GM18868 (cell line): Measurements from ENCODE around the gene ATRNL1.
A peak's percentile ranks its signal among the peaks of the same experiment; 100 is the strongest.

Source experiments
- ATAC-seq: cut with Tn5 transposase; IDR thresholded peaks from one replicate; pipeline ENCODE4 v1.9.1; 2021; ENCODE audit warnings: mild to moderate bottlenecking, moderate library complexity; ENCODE audit not compliant: unreplicated experiment

The ATRNL1 gene

DNA sequence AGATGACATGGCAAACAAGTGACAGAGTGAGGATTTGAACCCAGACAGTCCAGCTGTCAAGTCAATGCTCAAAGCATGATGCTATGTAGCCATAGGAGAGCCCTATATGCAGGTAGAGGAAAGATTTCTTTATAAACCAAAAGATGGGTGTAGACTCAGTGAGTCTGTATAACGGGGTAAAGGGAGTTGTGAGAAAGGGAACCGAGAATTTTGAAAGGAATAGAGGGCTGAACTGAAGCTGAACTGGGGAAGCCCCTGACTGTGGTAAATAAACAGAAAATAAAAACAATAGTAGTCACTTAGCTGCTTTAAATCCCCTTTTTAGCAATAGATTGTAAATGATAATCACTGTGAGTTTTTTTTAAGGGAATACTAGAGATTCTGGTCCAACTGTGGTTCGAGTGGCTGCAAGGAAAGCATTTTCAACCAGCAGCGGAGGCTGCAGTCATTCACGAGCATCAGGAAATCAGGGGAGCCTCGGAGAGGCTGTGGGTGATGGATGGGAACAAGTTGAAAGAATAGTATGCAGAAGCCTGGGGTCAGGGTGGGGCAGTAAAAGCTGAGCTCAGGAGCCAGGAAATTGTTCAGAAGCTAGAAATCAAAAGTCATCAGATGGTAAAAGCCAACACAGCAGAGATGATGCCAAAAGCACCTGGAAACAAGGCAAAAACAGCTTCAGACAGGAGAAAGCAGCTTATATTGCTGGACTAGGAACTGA lies 786.4 kb downstream of the ATRNL1 start:
- peak; percentile 89 for ATAC-seq

DNA sequence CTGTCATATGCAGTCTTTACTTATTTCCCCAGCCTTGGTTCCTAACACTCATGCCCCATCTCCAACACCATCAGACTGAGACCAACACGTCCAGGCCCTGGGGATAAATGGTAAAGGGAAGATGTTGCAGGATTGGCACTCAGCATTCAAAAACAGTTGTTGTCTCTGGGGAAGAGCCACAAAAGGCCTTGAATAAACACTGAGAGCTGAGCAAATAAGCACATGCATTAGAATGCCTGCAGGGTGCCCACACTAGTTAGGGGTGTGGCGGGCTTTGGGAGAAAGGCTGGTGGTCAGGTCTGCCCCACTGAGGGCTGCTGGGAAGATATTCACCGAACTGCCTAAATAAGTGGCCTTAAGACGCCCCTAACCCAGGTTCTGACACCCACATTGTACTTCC lies 788.9 kb downstream of the ATRNL1 start:
- ATAC-seq = no peak

DNA sequence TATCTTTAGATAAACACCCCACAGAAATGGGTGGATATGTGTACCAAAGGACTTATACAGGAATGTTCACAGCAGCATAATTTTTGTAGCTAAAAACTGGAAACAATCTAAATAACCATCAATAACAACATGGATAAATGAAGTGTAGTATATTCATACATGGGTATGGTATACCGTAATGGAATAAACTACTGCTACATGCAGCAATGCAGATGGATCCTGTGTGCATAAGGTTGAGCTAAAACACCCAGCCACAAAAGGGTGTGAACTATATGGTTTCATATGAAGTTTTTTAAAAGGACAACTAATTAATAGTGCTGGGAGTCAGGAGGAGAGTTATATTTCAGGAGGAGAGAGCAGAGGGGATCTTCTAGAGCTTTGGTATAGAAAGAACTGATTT lies 790.2 kb downstream of the ATRNL1 start:
- no peak for ATAC-seq

DNA sequence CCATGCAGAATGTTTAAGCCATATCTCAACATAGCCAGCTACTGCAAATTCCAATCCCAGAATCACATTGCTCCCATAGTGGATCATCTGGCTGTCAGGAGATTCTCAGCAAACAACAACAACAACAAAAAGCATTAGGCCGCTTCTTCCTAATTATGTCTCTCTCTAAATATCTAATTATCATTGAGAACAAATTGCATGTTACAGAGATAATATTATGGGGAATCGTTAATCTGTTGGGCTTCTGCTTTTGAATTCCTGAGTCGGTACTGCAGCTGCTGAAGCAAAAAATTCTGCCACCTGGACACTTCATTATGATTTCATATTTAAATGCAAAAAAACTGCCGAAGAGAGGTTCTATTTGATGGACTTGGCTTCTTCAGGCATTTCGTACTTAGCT lies 791.2 kb downstream of the ATRNL1 start:
- no peak for ATAC-seq

DNA sequence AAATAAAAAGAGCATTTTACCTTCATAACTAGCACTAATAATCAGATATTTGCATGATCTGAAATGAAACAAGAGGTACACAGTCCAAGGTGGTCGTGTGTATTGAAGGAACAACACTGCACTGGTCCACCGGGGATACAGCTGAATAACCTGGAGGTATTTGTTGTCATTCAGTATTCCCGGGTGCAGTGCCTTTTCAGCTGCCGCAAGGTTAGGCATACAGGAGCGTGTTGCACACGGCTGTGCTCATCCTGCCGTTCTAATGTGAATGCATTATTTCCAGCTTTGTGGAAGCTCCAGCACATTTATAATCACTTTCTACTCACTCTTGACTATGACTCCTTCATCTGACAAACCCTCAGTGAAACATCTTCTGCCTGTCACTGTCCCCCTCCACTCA lies 802.0 kb downstream of the ATRNL1 start:
- no peak for ATAC-seq

DNA sequence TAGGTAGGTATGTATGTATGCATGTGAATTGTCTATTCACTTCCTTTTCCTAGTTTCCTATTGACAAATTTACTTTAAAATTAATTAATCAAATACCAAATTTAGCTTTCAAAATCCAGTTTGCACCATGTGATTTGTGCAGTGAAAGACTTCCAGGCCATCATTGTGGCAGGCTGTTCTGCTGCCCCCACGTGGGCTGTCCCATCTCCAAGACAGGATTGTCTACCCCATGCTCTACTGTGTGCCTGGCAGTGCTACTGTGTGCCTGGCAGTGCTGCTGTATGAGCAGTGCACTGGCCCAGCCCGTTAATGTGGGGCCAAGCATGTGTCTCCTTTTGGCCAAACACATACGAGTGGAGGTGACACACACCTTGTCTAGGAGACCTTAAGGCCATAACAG lies 805.1 kb downstream of the ATRNL1 start:
- ATAC-seq = no peak

DNA sequence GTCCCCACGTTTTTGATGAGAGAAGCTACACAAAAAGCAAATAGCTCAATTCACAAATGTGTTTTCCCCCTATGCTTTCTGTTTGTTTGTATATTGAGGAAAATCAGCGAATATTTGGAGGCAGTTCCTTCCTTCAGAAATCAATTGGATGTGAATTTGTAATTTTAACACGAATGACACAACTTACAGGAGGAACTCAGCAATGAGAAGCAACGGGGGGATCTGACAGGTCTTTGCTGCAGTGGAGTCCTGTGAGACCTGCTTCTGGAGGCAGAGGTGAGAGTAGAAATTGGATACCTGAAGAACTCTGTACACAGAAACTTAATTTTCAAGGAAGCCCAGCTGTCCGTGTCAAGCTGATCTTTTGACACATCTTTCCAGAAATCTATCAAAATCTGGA lies 809.4 kb downstream of the ATRNL1 start:
- no peak for ATAC-seq

DNA sequence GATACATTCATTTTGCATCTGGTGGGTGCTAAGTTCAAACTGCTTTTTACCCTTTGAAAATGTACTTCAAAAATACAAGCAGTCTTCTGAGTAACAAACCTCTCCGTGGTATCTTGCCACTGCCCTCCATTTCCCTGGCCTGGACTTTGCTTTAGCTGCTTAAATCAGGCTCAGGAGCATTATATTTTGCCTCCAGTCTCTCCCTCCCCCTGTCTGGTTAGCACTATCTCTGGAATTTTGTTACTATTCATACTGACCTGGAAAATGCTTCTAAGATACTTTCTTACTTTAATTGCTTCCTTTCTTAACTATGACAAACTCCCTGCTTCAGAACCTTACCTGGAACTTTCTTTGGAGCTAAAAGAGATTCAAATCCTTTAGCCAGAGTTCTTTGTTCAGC lies 810.0 kb downstream of the ATRNL1 start:
- ATAC-seq = no peak

DNA sequence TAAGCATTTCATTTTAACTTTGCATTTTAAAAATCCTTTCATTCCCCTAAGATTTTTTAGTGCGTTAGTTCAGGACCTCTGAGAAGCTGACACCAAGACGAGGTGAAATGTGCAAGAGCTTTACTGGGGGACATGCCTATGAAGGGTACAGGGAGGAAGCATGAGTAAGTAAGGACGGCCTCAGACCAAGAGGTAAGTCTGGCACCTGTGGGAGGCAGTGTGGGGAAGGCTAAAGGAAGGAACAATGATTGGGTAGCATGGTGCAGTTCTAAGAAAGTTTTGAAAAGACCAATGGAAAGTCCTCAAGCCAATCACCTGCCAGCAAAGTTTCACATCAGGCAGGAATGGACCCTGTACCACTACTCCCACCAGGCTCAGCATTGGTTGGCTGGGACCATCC lies 810.7 kb downstream of the ATRNL1 start:
- ATAC-seq = no peak

DNA sequence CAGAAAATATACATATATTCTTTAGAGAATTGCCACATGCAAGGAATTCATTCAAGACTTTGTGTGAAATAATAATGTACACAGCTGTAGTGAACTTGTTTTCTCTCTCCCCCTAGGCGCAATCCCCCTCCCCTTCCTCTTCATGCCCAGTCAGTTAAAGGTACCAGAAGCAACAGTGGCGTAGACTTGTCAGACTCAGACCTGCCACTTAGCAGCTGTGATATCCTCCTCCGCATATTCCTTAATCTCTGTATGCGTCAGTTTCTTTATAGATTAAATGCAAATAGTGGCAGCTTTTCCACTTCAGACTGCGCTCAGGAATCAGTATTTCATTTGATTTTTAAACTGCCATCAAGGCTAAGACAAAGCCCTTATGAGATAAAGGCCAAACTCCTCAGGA lies 815.9 kb downstream of the ATRNL1 start:
- ATAC-seq = no peak

DNA sequence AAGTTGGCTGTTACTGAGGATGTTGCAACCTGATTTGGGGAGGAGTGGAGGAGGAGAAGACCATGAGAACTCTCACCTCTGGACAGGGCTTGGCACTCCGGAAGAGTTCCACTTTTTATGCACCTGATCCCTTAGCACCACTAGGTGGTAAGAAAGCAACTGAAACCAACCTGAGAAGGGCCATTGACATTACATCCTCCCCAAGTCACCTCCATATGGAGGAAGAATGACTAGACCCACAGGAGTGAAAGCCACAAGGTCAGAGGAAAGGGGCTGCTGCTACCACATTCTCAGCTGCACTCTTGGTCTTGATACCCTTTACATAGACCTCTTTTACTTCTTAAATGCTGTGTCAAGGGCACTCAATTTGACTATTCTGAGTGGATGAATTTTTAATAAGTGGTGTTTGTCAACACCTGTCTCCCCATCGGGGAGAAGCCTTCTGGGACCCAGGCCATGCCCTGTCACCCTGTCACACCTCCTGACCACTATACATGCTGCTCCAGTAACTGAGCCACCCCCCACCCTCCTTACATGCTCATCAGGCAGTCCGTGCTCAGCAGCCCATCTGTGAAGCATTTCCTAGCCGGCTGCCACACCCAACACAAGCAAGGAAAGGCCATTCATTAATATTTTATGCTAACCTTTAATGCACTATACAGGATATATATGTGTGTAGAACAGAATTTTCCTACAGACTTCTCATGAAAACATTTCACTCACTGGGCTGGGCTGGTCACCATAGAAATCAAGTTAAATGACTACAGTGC lies 817.0 kb downstream of the ATRNL1 start:
- ATAC-seq = no peak

DNA sequence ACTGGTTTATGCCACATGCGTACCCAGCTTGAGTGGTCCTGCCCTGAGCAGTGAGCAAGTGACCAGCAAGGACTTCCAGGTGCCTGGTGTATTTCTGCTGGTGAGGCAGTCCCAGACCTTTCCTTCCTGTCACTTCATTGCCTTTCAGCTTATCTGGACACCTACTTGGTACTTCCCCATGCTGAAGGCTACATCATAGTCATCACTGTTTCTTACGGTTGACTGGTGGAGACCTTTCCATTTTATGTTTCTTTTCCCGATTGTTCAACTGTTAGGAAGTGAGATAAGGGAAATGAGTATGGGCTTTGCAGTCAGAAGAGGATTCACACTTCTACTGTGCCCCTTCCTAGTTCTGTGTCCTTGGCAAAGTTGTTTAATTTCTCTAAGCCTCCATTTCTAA lies 821.3 kb downstream of the ATRNL1 start:
- ATAC-seq = no peak

DNA sequence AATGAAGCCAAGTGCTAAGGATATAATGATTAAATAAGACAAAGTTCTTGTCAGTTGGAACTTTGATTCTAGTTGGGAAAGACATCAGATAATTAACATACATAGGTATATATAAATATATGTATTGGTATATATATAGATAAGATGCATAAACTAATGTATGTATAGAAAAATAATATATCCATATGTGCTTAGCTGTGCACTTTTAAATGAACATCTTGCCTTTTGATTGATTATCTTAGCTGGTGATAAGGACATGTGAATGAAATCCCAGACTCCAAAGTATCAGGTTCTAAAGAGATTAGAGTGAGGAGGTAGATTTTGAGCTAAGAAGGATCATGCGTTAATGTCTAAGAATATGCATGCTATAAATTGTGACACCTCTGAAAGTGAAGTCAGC lies 822.3 kb downstream of the ATRNL1 start:
- no peak for ATAC-seq

DNA sequence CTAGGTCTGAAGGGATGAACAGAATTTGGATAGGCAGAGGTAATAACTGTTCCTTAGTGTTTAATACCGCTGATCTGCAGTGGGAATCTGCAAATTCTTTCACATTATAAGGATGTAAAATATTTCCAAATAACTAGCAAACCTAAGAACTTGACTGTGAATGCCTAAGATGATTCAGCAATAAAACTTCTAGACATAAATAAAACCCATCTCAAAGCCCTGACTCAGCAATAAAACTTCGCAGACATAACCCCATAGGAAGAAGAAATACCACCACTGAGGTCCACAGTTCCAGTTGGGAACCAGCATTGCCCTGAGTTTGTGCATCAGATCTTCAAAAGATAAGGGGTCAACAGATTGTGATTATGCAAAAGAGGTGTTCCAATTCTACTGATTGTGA lies 825.6 kb downstream of the ATRNL1 start:
- no peak for ATAC-seq

DNA sequence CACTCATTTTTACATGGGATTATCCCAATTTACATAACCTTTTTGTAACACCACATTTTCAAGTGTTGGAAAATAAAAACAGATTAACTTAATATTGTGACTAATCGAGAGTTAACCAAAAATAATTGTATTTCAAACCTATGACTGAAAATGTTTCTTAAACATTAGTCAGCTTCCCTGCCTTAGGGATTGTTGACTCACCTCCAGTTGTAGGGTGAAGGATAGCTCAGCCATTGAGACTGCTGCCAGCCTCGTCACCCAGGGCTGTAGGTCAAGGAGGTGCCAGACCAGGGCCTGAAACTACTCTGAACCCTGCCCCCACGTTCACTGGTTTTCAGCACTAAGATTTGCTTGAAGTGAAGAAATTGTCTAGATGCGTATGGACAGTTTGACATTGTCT lies 828.6 kb downstream of the ATRNL1 start:
- no peak for ATAC-seq

DNA sequence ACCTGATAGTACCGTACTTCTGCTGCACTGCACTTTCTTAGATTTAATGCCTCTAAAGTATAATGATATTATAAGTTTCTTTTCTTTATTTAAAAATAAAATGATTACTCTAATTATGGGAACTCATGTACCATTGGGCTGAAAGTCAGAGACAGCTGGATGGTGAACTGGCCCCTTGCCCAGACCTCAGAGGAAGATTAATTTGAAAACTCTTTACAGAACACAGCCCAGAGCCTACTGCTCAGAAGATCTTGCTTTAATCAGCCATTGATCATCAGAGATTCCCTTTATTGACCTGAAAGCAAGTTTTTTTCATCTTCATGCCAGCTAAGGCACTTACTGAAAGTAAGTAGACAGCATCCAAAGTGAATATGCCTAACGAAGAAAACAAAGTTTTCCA lies 838.1 kb downstream of the ATRNL1 start:
- no peak for ATAC-seq

DNA sequence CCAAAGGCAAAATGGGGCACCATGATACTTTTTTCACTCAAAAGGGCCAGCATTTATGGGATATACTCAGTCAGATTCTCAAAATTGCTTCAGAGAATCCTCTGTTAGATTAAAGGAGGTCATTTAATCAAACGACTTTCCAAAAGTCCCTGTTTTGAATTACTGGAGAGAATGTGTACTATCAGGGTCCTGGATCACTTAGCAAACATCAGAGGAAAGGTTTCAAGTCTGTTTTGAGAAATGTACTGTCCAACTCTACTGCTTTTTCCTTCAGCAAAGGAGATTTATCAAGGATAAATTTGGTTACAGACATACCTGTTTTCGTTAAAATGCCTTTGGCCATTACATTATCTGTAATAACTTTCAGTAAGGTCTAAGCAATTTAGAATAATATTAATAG lies 838.9 kb downstream of the ATRNL1 start:
- no peak for ATAC-seq

DNA sequence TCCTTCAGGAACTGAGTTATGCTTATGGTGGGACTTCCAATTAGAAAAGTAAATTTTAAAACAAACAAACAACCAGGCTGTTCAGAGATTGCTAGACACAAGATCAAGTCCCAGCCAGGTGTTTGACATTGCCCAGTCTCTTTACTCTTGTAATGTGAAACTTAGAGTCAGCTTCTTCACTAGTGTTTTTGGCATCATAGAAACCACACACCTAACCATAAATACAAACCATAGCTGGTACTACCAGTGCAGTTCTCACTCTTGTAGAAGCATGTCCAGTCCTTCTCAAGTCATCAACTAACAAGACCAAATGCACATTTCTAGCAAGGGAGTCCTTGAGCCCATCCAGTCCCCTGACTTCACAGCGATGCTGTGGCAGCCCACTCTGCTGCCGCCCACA lies 839.9 kb downstream of the ATRNL1 start:
- ATAC-seq = no peak

DNA sequence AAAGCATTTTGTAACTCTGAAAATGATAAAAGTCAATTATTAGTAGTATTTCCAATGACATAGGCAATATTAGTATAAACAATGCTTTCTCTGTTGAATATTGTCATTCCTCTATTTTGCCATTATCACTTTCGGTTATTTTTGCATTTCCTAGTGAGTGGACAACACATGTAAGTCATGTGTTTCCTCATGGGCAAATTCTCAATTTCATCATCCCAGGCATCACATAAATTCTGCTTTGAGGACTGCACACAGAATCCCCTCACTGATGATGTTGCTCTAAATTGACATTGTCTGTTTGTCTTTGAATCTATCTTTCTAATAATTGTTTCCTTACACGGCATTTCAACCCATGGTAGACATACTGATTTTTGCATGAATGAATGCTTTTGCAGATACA lies 842.6 kb downstream of the ATRNL1 start:
- ATAC-seq = no peak

DNA sequence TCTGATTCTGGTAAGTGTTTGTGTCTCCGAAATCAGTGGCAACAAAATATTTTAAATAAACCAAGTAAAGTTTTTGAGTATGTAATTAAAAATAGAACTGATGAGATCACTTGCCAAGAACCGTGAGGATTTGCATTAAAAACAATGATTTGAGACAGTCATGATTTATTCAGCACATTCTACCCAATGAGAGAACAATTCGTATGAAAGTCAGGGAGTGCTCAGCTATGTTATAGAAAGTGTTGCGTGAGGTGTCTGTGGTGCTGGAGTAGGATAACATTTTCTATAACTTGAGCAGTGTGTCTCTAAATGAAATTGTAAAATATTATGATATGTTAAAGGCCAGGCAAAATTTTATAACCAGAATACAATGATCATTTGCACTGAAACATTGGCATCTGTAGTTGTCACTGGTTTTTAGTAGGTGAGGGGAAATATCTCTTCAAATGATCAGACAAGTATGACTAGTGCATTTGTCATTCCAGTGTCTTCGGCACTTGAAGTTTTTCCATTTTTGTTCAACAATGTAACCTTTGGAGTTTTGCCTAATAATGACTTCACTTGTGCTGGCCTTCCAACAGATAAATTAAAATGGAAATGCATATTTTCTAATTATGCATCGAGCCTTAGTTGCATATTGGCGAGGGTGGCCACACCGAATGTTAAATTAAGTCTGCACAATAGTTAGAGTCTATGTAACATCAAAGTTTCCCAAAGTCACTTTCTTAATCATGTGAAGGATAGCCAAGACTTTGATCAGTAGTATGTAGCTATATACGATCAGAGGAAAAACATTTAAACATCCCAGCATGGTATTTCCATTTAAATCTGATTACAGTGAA lies 844.0 kb downstream of the ATRNL1 start:
- no peak for ATAC-seq

DNA sequence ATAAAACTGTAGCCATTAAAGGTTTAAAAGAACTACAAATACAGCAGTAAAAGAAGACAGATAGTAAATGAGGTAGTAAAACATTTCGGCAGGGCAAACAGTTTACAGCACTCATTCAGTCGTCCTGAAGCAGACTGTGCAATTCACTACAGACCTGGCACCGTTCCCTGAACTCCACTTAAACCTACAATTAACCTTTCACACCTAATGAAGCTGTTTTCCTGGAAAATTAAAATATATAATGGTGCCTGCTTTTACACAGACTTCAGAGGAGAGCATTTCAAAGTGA lies 844.5 kb downstream of the ATRNL1 start:
- no peak for ATAC-seq
